Adipocyte (in vitro differentiated cells): ENCODE measurements around the gene FAF1.

Experiments used
- DNase-seq: peaks from one replicate; pipeline ENCODE4 v3.0.0-alpha.2; 2015; ENCODE audit warnings: low read depth
- H3K27me3 ChIP-seq: replicated peaks from 2 replicates; pipeline ENCODE4 v1.7.0; 2013; ENCODE audit warnings: mild to moderate bottlenecking, low read length, moderate library complexity; ENCODE audit not compliant: control insufficient read depth, insufficient read depth
- H3K36me3 ChIP-seq: 2 replicates; pipeline ENCODE4 v1.7.0; 2013; ENCODE audit warnings: low read length, mild to moderate bottlenecking, moderate library complexity; ENCODE audit not compliant: control insufficient read depth, insufficient read depth, severe bottlenecking
- H3K4me1 ChIP-seq: 2 replicates; pipeline ENCODE4 v1.7.0; 2013; ENCODE audit warnings: mild to moderate bottlenecking, low read length, moderate library complexity; ENCODE audit not compliant: control insufficient read depth, insufficient read depth
- H3K4me3 ChIP-seq: 2 replicates; pipeline ENCODE4 v1.7.0; 2013; ENCODE audit warnings: mild to moderate bottlenecking, low read length, moderate library complexity
- H3K9ac ChIP-seq: 2 replicates; pipeline ENCODE4 v1.7.0; 2013; ENCODE audit warnings: mild to moderate bottlenecking, low read length, moderate library complexity
- H3K9me3 ChIP-seq: 2 replicates; pipeline ENCODE4 v1.7.0; 2013; ENCODE audit warnings: mild to moderate bottlenecking, low read length, moderate library complexity; ENCODE audit not compliant: control insufficient read depth

Gene FAF1

GRCh38 chr1:50820545-50820944, 139.5 kb downstream of the FAF1 start:
- no peak overlapping the region for H3K9ac ChIP-seq
- H3K4me1 ChIP-seq, result peaks cover 6% of the 10 kb centered on the region
- DNase-seq, result no peak
- H3K36me3 ChIP-seq, result no peaks in the 10 kb centered on the region
- H3K27me3 ChIP-seq, result no peaks in the 10 kb centered on the region
- H3K4me3 ChIP-seq, result no peak overlapping the region
- no peaks in the 10 kb centered on the region for H3K9me3 ChIP-seq

GRCh38 chr1:50812346-50812745, 147.7 kb downstream of the FAF1 start:
- H3K4me3 ChIP-seq, result no peak overlapping the region
- no peaks in the 10 kb centered on the region for H3K27me3 ChIP-seq
- H3K9me3 ChIP-seq, result peaks cover 4% of the 10 kb centered on the region
- no peak for DNase-seq
- H3K9ac ChIP-seq, result no peak overlapping the region
- no peaks in the 10 kb centered on the region for H3K36me3 ChIP-seq
- H3K4me1 ChIP-seq, result no peaks in the 10 kb centered on the region

- no peaks in the 10 kb centered on the region for H3K4me1 ChIP-seq
- H3K27me3 ChIP-seq, result no peaks in the 10 kb centered on the region
- DNase-seq, result no peak
- H3K9me3 ChIP-seq, result peaks cover 4% of the 10 kb centered on the region
- no peaks in the 10 kb centered on the region for H3K36me3 ChIP-seq
- H3K9ac ChIP-seq, result no peak overlapping the region
- H3K4me3 ChIP-seq, result no peak overlapping the region
Observed at GRCh38 chr1:50808296-50808695, 151.8 kb downstream of the FAF1 start.

GRCh38 chr1:50796272-50796671, 163.8 kb downstream of the FAF1 start:
- no peak for DNase-seq
- H3K4me3 ChIP-seq, result no peak overlapping the region
- no peaks in the 10 kb centered on the region for H3K36me3 ChIP-seq
- no peaks in the 10 kb centered on the region for H3K4me1 ChIP-seq
- no peaks in the 10 kb centered on the region for H3K27me3 ChIP-seq
- H3K9me3 ChIP-seq, result no peaks in the 10 kb centered on the region
- H3K9ac ChIP-seq, result no peak overlapping the region

- H3K4me3 ChIP-seq, result no peak overlapping the region
Observed at GRCh38 chr1:50793521-50793920, 166.5 kb downstream of the FAF1 start.

GRCh38 chr1:50787266-50787665, 172.8 kb downstream of the FAF1 start:
- no peaks in the 10 kb centered on the region for H3K9me3 ChIP-seq
- H3K36me3 ChIP-seq, result no peaks in the 10 kb centered on the region
- no peak overlapping the region for H3K4me3 ChIP-seq
- H3K27me3 ChIP-seq, result no peaks in the 10 kb centered on the region
- peaks cover 3% of the 10 kb centered on the region for H3K4me1 ChIP-seq
- DNase-seq, result no peak
- H3K9ac ChIP-seq, result no peak overlapping the region

More at GRCh38 chr1:50793521-50793920, 166.5 kb downstream of the FAF1 start:
- DNase-seq, result no peak
- H3K9me3 ChIP-seq, result no peaks in the 10 kb centered on the region
- no peaks in the 10 kb centered on the region for H3K27me3 ChIP-seq
- H3K36me3 ChIP-seq, result no peaks in the 10 kb centered on the region
- no peaks in the 10 kb centered on the region for H3K4me1 ChIP-seq
- H3K9ac ChIP-seq, result no peak overlapping the region

GRCh38 chr1:50783286-50783685, 176.8 kb downstream of the FAF1 start:
- peaks cover 3% of the 10 kb centered on the region for H3K4me1 ChIP-seq
- H3K4me3 ChIP-seq, result peak overlapping the region; percentile 81
- DNase-seq, result no peak
- no peaks in the 10 kb centered on the region for H3K27me3 ChIP-seq
- H3K36me3 ChIP-seq, result peaks cover 12% of the 10 kb centered on the region
- no peaks in the 10 kb centered on the region for H3K9me3 ChIP-seq
- peak overlapping the region; percentile 81 for H3K9ac ChIP-seq

GRCh38 chr1:50780797-50781196, 179.3 kb downstream of the FAF1 start:
- H3K36me3 ChIP-seq, result peaks cover 12% of the 10 kb centered on the region
- H3K4me3 ChIP-seq, result no peak overlapping the region
- H3K4me1 ChIP-seq, result peaks cover 3% of the 10 kb centered on the region
- no peaks in the 10 kb centered on the region for H3K9me3 ChIP-seq
- no peaks in the 10 kb centered on the region for H3K27me3 ChIP-seq
- no peak overlapping the region for H3K9ac ChIP-seq
- no peak for DNase-seq

GRCh38 chr1:50779801-50780200, 180.3 kb downstream of the FAF1 start:
- H3K4me3 ChIP-seq, result no peak overlapping the region
- no peak for DNase-seq

GRCh38 chr1:50775740-50776139, 184.3 kb downstream of the FAF1 start:
- no peak for DNase-seq
- Histone ChIP-seq H3K4me1 (no peaks in the 10 kb centered on the region), H3K9ac (no peak overlapping the region)

More at GRCh38 chr1:50779801-50780200, 180.3 kb downstream of the FAF1 start:
- Histone ChIP-seq H3K4me1 (peaks cover 3% of the 10 kb centered on the region), H3K27me3 (no peaks in the 10 kb centered on the region), H3K36me3 (peaks cover 12% of the 10 kb centered on the region), H3K9ac (no peak overlapping the region), H3K9me3 (no peaks in the 10 kb centered on the region)

GRCh38 chr1:50774759-50775351, 185.2 kb downstream of the FAF1 start:
- no peaks in the 10 kb centered on the region for H3K27me3 ChIP-seq
- DNase-seq, result peak; percentile 88
- no peak overlapping the region for H3K4me3 ChIP-seq
- peak overlapping the region; percentile 42 for H3K9ac ChIP-seq
- peaks cover 3% of the 10 kb centered on the region for H3K36me3 ChIP-seq
- no peaks in the 10 kb centered on the region for H3K4me1 ChIP-seq
- H3K9me3 ChIP-seq, result no peaks in the 10 kb centered on the region

More at GRCh38 chr1:50775740-50776139, 184.3 kb downstream of the FAF1 start:
- no peaks in the 10 kb centered on the region for H3K27me3 ChIP-seq
- H3K36me3 ChIP-seq, result peaks cover 12% of the 10 kb centered on the region
- no peak overlapping the region for H3K4me3 ChIP-seq
- no peaks in the 10 kb centered on the region for H3K9me3 ChIP-seq

- Histone ChIP-seq H3K4me1 (no peaks in the 10 kb centered on the region), H3K9me3 (no peaks in the 10 kb centered on the region), H3K36me3 (no peaks in the 10 kb centered on the region), H3K9ac (no peak overlapping the region), H3K27me3 (no peaks in the 10 kb centered on the region), H3K4me3 (no peak overlapping the region)
- DNase-seq, result no peak
Observed at GRCh38 chr1:50766688-50767087, 193.4 kb downstream of the FAF1 start.
